OCI-LY1 (cell line): ENCODE measurements around the gene IL15RA.

Experiments
- H2AFZ ChIP-seq: fragments of 200-600 bp; sonication (generic), shearing (Covaris generic); 2 replicates; pipeline ENCODE4 v1.6.0; 2014; ENCODE audit warnings: antibody characterized with exemption, mild to moderate bottlenecking, low read length
- H3F3A ChIP-seq: fragments of 200-600 bp; sonication (generic), shearing (Covaris generic); 2 replicates; pipeline ENCODE4 v1.6.0; 2014; ENCODE audit warnings: mild to moderate bottlenecking, antibody characterized with exemption, low read length, moderate library complexity; ENCODE audit not compliant: insufficient read depth
- H3K27ac ChIP-seq: fragments of 200-600 bp; sonication (generic); 2 replicates; pipeline ENCODE4 v1.5.1; 2014; ENCODE audit warnings: low read length, mixed run types, mild to moderate bottlenecking, low read depth; ENCODE audit not compliant: poor library complexity, severe bottlenecking
- H3K27me3 ChIP-seq: fragments of 200-600 bp; sonication (generic); 2 replicates; pipeline ENCODE4 v1.6.0; 2014; ENCODE audit warnings: antibody characterized with exemption, mild to moderate bottlenecking, low read length, moderate library complexity; ENCODE audit not compliant: insufficient read depth
- H3K36me3 ChIP-seq: fragments of 200-600 bp; sonication (generic); 2 replicates; pipeline ENCODE4 v1.6.1; 2014; ENCODE audit warnings: mild to moderate bottlenecking, antibody characterized with exemption, low read length, moderate library complexity, mixed read lengths; ENCODE audit not compliant: insufficient read depth
- H3K4me1 ChIP-seq: fragments of 200-600 bp; sonication (generic); 2 replicates; pipeline ENCODE4 v1.5.1; 2014; ENCODE audit warnings: mild to moderate bottlenecking, low read length, moderate library complexity; ENCODE audit not compliant: insufficient read depth, severe bottlenecking
- H3K4me2 ChIP-seq: fragments of 200-600 bp; sonication (generic), shearing (Covaris generic); 2 replicates; pipeline ENCODE4 v1.6.1; 2014; ENCODE audit warnings: low read length
- H3K4me3 ChIP-seq: fragments of 200-600 bp; sonication (generic); 2 replicates; pipeline ENCODE4 v1.5.1; 2014; ENCODE audit warnings: low read length, low read depth, mild to moderate bottlenecking, mixed read lengths; ENCODE audit not compliant: poor library complexity, severe bottlenecking
- H3K79me2 ChIP-seq: fragments of 200-600 bp; shearing (Covaris generic); 2 replicates; pipeline ENCODE4 v1.6.1; 2016; ENCODE audit warnings: mixed run types, low read length, mixed read lengths; ENCODE audit not compliant: insufficient read depth
- H3K9ac ChIP-seq: fragments of 200-600 bp; sonication (generic), shearing (Covaris generic); 2 replicates; pipeline ENCODE4 v1.6.1; 2014; ENCODE audit warnings: mild to moderate bottlenecking, low read length, mixed read lengths
- H3K9me2 ChIP-seq: fragments of 200-600 bp; sonication (generic), shearing (Covaris generic); 2 replicates; pipeline ENCODE4 v1.6.1; 2014; ENCODE audit warnings: low read depth, mild to moderate bottlenecking, low read length, mixed read lengths
- H3K9me3 ChIP-seq: fragments of 200-600 bp; shearing (Covaris generic); 2 replicates; pipeline ENCODE4 v1.6.1; 2014; ENCODE audit warnings: low read length, mixed read lengths
- H4K20me1 ChIP-seq: fragments of 200-600 bp; sonication (generic), shearing (Covaris generic); 2 replicates; pipeline ENCODE4 v1.6.0; 2016; ENCODE audit warnings: mild to moderate bottlenecking, low read length; ENCODE audit not compliant: insufficient read depth
- CTCF ChIP-seq: fragments of 200-600 bp; sonication (generic), shearing (Covaris generic); IDR thresholded peaks from 2 replicates; pipeline ENCODE4 v1.5.1; 2017; ENCODE audit warnings: mild to moderate bottlenecking, antibody characterized with exemption, low read length, moderate library complexity, mixed read lengths
- EZH2 ChIP-seq: fragments of 200-600 bp; sonication (generic), shearing (Covaris generic); IDR thresholded peaks from 2 replicates; pipeline ENCODE4 v1.8.0; 2017; ENCODE audit warnings: borderline replicate concordance, mixed run types, mild to moderate bottlenecking, antibody characterized with exemption, low read length, moderate library complexity, mixed read lengths

The IL15RA gene

DNA sequence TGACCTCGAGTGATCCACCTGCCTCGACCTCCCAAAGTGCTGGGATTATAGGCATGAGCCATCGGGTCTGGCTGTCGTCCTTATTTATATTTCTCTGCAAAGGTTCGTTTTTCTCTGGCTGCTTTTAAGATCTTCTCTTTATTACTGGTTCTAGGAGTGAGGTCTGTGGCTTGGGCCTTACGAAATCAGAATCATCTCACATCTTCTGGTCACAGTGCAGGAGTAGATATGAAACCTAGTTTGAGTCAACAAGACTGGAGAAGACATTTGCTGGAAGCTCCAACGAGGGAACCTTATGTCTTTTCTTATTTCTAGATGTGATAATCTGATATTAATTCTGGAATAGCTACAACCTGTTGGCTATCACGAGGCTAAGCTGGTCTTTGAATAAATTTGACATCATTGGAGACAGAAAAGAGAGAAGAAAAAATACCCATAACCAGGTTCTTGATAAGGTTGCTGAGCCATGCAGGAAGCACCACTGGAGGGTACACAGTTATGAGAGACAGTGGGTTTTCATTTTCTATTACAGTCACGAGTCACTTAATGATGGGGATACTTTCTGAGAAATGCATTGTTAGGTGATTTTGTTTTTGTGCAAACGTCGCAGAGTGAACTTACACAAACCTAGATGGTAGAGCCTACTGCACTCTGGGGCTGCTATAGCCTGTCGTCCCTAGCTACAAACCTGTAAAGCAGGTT lies 25.6 kb upstream of the IL15RA start:
- Histone ChIP-seq H3K79me2 (no peaks in the 10 kb centered on the region), H4K20me1 (no peaks in the 10 kb centered on the region), H2AFZ (no peak overlapping the region), H3K27ac (no peak overlapping the region), H3K9ac (no peak overlapping the region), H3F3A (no peaks in the 10 kb centered on the region), H3K9me3 (peaks cover 8% of the 10 kb centered on the region; the same call in 1 of the 2 replicates), H3K4me2 (no peak overlapping the region), H3K36me3 (no peaks in the 10 kb centered on the region; the same call in 1 of the 2 replicates), H3K4me3 (no peak overlapping the region), H3K4me1 (no peaks in the 10 kb centered on the region), H3K27me3 (no peaks in the 10 kb centered on the region; the same call in 1 of the 2 replicates), H3K9me2 (no peaks in the 10 kb centered on the region)
- TF ChIP-seq CTCF (no peak), EZH2 (no peak)

- H3K4me3 ChIP-seq, result no peak overlapping the region
- H3K4me2 ChIP-seq, result no peak overlapping the region
- H3K27ac ChIP-seq, result no peak overlapping the region
- H3K9me2 ChIP-seq, result no peaks in the 10 kb centered on the region
- no peak overlapping the region for H2AFZ ChIP-seq
- H3K27me3 ChIP-seq, result no peaks in the 10 kb centered on the region; the same call in 1 of the 2 replicates
- H3K4me1 ChIP-seq, result no peaks in the 10 kb centered on the region
- H3K9me3 ChIP-seq, result peaks cover under 1% of the 10 kb centered on the region; the same call in 1 of the 2 replicates
- H4K20me1 ChIP-seq, result no peaks in the 10 kb centered on the region
- H3K79me2 ChIP-seq, result no peaks in the 10 kb centered on the region
- no peaks in the 10 kb centered on the region; the same call in 1 of the 2 replicates for H3K36me3 ChIP-seq
- TF ChIP-seq CTCF (no peak), EZH2 (no peak)
- H3F3A ChIP-seq, result no peaks in the 10 kb centered on the region
- H3K9ac ChIP-seq, result no peak overlapping the region
These were observed 22.3 kb upstream of the IL15RA start for GRCh38 chr10:5999440-6000165.

- no peak for TF ChIP-seq EZH2
- TF ChIP-seq CTCF, result no peak
- Histone ChIP-seq H3K9me2 (no peaks in the 10 kb centered on the region), H3K4me2 (no peak overlapping the region), H2AFZ (no peak overlapping the region), H3K27ac (no peak overlapping the region), H3F3A (no peaks in the 10 kb centered on the region), H3K4me1 (no peaks in the 10 kb centered on the region), H3K27me3 (no peaks in the 10 kb centered on the region; the same call in 1 of the 2 replicates), H3K4me3 (no peak overlapping the region), H4K20me1 (no peaks in the 10 kb centered on the region), H3K79me2 (no peaks in the 10 kb centered on the region), H3K9me3 (peaks cover 11% of the 10 kb centered on the region), H3K36me3 (no peaks in the 10 kb centered on the region; the same call in 1 of the 2 replicates), H3K9ac (no peak overlapping the region)
These were observed 19.4 kb upstream of the IL15RA start for GRCh38 chr10:5996696-5997095.
